ENCODE data around the gene PIAS2.

GRCh38 chr18:46756559-46757201 is 160.6 kb downstream of the PIAS2 start, which contains the start of gene ST8SIA5:
- no peak for TF ChIP-seq CTCF (IDR thresholded peaks at IDR 0.05; ENCODE audit: low read depth, low read length)
- TF ChIP-seq EZH2phosphoT487 (IDR thresholded peaks at IDR 0.05; ENCODE audit: low read depth), result no peak
